ENCODE measurements around the gene U2AF2. TPM values are rescaled to one million over a fixed set of nuclear protein-coding genes. Genes with fewer than 3 reads are reported as not detected.

The U2AF2 gene
- total RNA-seq, 1 donor from 2014 or later, result 219 TPM

GRCh38 chr19:55676889-55677505 lies 22.2 kb downstream of the U2AF2 start:
- no peak for DNase-seq (ENCODE audit: low spot score)
- no peak for TF ChIP-seq CTCF (IDR thresholded peaks at IDR 0.05; ENCODE audit: unreplicated experiment)
- Mint-ChIP-seq H3K4me1 (ENCODE audit: unreplicated experiment) (peaks cover 56% of the 10 kb centered on the region), H3K9me3 (ENCODE audit: unreplicated experiment) (no peaks in the 10 kb centered on the region), H3K27me3 (ENCODE audit: unreplicated experiment) (peaks cover 28% of the 10 kb centered on the region), H3K4me3 (ENCODE audit: unreplicated experiment) (peak overlapping the region; percentile 99), H3K36me3 (ENCODE audit: low read depth, unreplicated experiment) (peaks cover 50% of the 10 kb centered on the region), H3K27ac (ENCODE audit: unreplicated experiment) (peak overlapping the region; percentile 100)

GRCh38 chr19:55677572-55678028 lies 22.8 kb downstream of the U2AF2 start:
- TF ChIP-seq CTCF (IDR thresholded peaks at IDR 0.05; ENCODE audit: unreplicated experiment), result no peak
- Mint-ChIP-seq H3K4me1 (ENCODE audit: unreplicated experiment) (peaks cover 52% of the 10 kb centered on the region), H3K4me3 (ENCODE audit: unreplicated experiment) (peak overlapping the region; percentile 99), H3K36me3 (ENCODE audit: low read depth, unreplicated experiment) (peaks cover 46% of the 10 kb centered on the region), H3K27ac (ENCODE audit: unreplicated experiment) (peak overlapping the region; percentile 100), H3K27me3 (ENCODE audit: unreplicated experiment) (peaks cover 28% of the 10 kb centered on the region), H3K9me3 (ENCODE audit: unreplicated experiment) (no peaks in the 10 kb centered on the region)
- DNase-seq (ENCODE audit: low spot score), result peak; percentile 45

- TF ChIP-seq CTCF (IDR thresholded peaks at IDR 0.05; ENCODE audit: unreplicated experiment), result no peak
- H3K27ac Mint-ChIP-seq (ENCODE audit: unreplicated experiment), result peak overlapping the region; percentile 100
- peaks cover 26% of the 10 kb centered on the region for H3K27me3 Mint-ChIP-seq (ENCODE audit: unreplicated experiment)
- H3K9me3 Mint-ChIP-seq (ENCODE audit: unreplicated experiment), result no peaks in the 10 kb centered on the region
- no peak for DNase-seq (ENCODE audit: low spot score)
- peak overlapping the region; percentile 99 for H3K4me3 Mint-ChIP-seq (ENCODE audit: unreplicated experiment)
- peaks cover 52% of the 10 kb centered on the region for H3K4me1 Mint-ChIP-seq (ENCODE audit: unreplicated experiment)
- peaks cover 45% of the 10 kb centered on the region for H3K36me3 Mint-ChIP-seq (ENCODE audit: low read depth, unreplicated experiment)
Observed at GRCh38 chr19:55678121-55678671, 23.4 kb downstream of the U2AF2 start.

GRCh38 chr19:55679343-55680257 lies 24.8 kb downstream of the U2AF2 start:
- no peak for DNase-seq (ENCODE audit: low spot score)
- peaks cover 45% of the 10 kb centered on the region for H3K4me1 Mint-ChIP-seq (ENCODE audit: unreplicated experiment)
- no peak for TF ChIP-seq CTCF (IDR thresholded peaks at IDR 0.05; ENCODE audit: unreplicated experiment)
- peaks cover 38% of the 10 kb centered on the region for H3K36me3 Mint-ChIP-seq (ENCODE audit: low read depth, unreplicated experiment)
- H3K27me3 Mint-ChIP-seq (ENCODE audit: unreplicated experiment), result peaks cover 23% of the 10 kb centered on the region
- peak overlapping the region; percentile 83 for H3K4me3 Mint-ChIP-seq (ENCODE audit: unreplicated experiment)
- H3K9me3 Mint-ChIP-seq (ENCODE audit: unreplicated experiment), result no peaks in the 10 kb centered on the region
- H3K27ac Mint-ChIP-seq (ENCODE audit: unreplicated experiment), result peak overlapping the region; percentile 72
